IMR-90 (cell line): ENCODE results near the gene DISC1. TPM values are rescaled to one million over a fixed set of nuclear protein-coding genes. Genes with fewer than 3 reads are reported as not detected.

Experiments used
- ATAC-seq: fragments of 200-7000 bp; cut with Tn5 transposase; 2 replicates; pipeline ENCODE4 v1.9.1; 2020; ENCODE audit warnings: low read depth, mild to moderate bottlenecking, moderate library complexity
- BruUV-seq: library from RNA; stranded (reverse); fragments of 400-500 nt; replicated peaks from 2 replicates; lab custom pipeline; 2021; lab: Mats Ljungman, UMichigan
- CTCF ChIA-PET: fragments of 300-600 bp; formaldehyde crosslinking; extraction: SDS; loops from one replicate; lab custom pipeline; 2021; ENCODE audit warnings: antibody characterized with exemption; lab: Yijun Ruan, JAX
- POLR2A ChIA-PET: fragments of 300-600 bp; sonication (Branson Sonifier 250); formaldehyde crosslinking; loops from one replicate; lab custom pipeline; 2022; ENCODE audit warnings: antibody characterized with exemption; ENCODE audit not compliant: unreplicated experiment; lab: Charles Lee
- DNase-seq: peaks from one replicate; pipeline ENCODE4 v3.0.0; 2013
- H2AFZ ChIP-seq: replicated peaks from 2 replicates; pipeline ENCODE3; 2013; ENCODE audit warnings: low read length, mild to moderate bottlenecking; ENCODE audit not compliant: poor library complexity
- H2AK5ac ChIP-seq: 2 replicates; pipeline ENCODE4 v1.6.1; 2013; ENCODE audit warnings: low read depth, low read length, inconsistent platforms
- H2AK9ac ChIP-seq: replicated peaks from 2 replicates; pipeline ENCODE3; 2013; ENCODE audit warnings: mild to moderate bottlenecking, low read depth, low read length, moderate library complexity; ENCODE audit not compliant: poor library complexity
- H2BK120ac ChIP-seq: 2 replicates; pipeline ENCODE4 v1.6.1; 2013; ENCODE audit warnings: low read depth, low read length, inconsistent platforms
- H2BK15ac ChIP-seq: 3 replicates; pipeline ENCODE4 v1.6.1; 2013; ENCODE audit warnings: low read depth, low read length, inconsistent platforms
- H2BK20ac ChIP-seq: 2 replicates; pipeline ENCODE4 v1.6.1; 2013; ENCODE audit warnings: low read depth, mild to moderate bottlenecking, inconsistent platforms, low read length, moderate library complexity
- H2BK5ac ChIP-seq: 2 replicates; pipeline ENCODE4 v1.6.1; 2013; ENCODE audit warnings: mild to moderate bottlenecking, low read depth, low read length, inconsistent platforms; ENCODE audit not compliant: poor library complexity, severe bottlenecking
- H3K14ac ChIP-seq: replicated peaks from 2 replicates; pipeline ENCODE4 v1.6.1; 2013; ENCODE audit warnings: low read depth, low read length, inconsistent platforms
- H3K18ac ChIP-seq: 2 replicates; pipeline ENCODE4 v1.6.1; 2013; ENCODE audit warnings: low read depth, low read length, control low read depth
- H3K23ac ChIP-seq: 2 replicates; pipeline ENCODE4 v1.6.1; 2013; ENCODE audit warnings: low read depth, low read length, inconsistent platforms
- H3K27ac ChIP-seq: 2 replicates; pipeline ENCODE4 v1.5.1; 2013; ENCODE audit warnings: mild to moderate bottlenecking, control low read depth, low read length; ENCODE audit not compliant: insufficient read depth
- H3K27me3 ChIP-seq: 2 replicates; pipeline ENCODE4 v1.6.1; 2013; ENCODE audit warnings: low read length; ENCODE audit not compliant: control insufficient read depth, insufficient read depth
- H3K36me3 ChIP-seq: 2 replicates; pipeline ENCODE4 v1.6.1; 2013; ENCODE audit warnings: low read length, mixed read lengths; ENCODE audit not compliant: control insufficient read depth, insufficient read depth
- H3K4ac ChIP-seq: 2 replicates; pipeline ENCODE4 v1.6.1; 2013; ENCODE audit warnings: low read depth, low read length, inconsistent platforms
- H3K4me1 ChIP-seq: 2 replicates; pipeline ENCODE4 v1.6.1; 2013; ENCODE audit warnings: low read length, mixed read lengths; ENCODE audit not compliant: control insufficient read depth, insufficient read depth
- H3K4me2 ChIP-seq: 2 replicates; pipeline ENCODE4 v1.6.1; 2013; ENCODE audit warnings: low read depth, mild to moderate bottlenecking, control low read depth, low read length, moderate library complexity
- H3K4me3 ChIP-seq: 2 replicates; pipeline ENCODE4 v1.5.1; 2013; ENCODE audit warnings: low read depth, mild to moderate bottlenecking, control low read depth, low read length, moderate library complexity; ENCODE audit not compliant: insufficient read depth
- H3K56ac ChIP-seq: 2 replicates; pipeline ENCODE4 v1.6.1; 2013; ENCODE audit warnings: low read length, inconsistent platforms; ENCODE audit not compliant: insufficient read depth; ENCODE audit errors: extremely low read depth
- H3K79me1 ChIP-seq, 2 experiments: 2 replicates each; pipeline ENCODE4 v1.6.1; 2013; ENCODE audit warnings: low read length in 2 of 2, inconsistent platforms in 1 of 2, low read depth in 1 of 2
- H3K9ac ChIP-seq: 2 replicates; pipeline ENCODE4 v1.6.1; 2013; ENCODE audit warnings: low read depth, low read length, control low read depth
- H3K9me1 ChIP-seq: 2 replicates; pipeline ENCODE4 v1.6.1; 2013; ENCODE audit warnings: low read length, inconsistent platforms; ENCODE audit not compliant: insufficient read depth
- H3K9me3 ChIP-seq: 2 replicates; pipeline ENCODE4 v1.6.1; 2013; ENCODE audit warnings: low read length; ENCODE audit not compliant: control insufficient read depth, insufficient read depth
- H4K20me1 ChIP-seq: 2 replicates; pipeline ENCODE4 v1.6.1; 2013; ENCODE audit warnings: low read length, inconsistent platforms; ENCODE audit not compliant: insufficient read depth
- H4K5ac ChIP-seq: 2 replicates; pipeline ENCODE4 v1.6.1; 2013; ENCODE audit warnings: mild to moderate bottlenecking, low read depth, low read length, control low read depth
- H4K8ac ChIP-seq, 2 experiments: 2 replicates each; pipeline ENCODE4 v1.6.1; 2013; ENCODE audit warnings: low read depth in 2 of 2, low read length in 2 of 2, control low read depth in 1 of 2, inconsistent platforms in 1 of 2
- H4K91ac ChIP-seq: 2 replicates; pipeline ENCODE4 v1.6.1; 2013; ENCODE audit warnings: low read depth, low read length, inconsistent platforms; ENCODE audit not compliant: insufficient read depth
- BHLHE40 ChIP-seq: fragments of 150-350 bp; IDR thresholded peaks from 2 replicates; pipeline ENCODE4 v1.6.1; 2016; ENCODE audit warnings: mild to moderate bottlenecking, low read depth, low read length
- CHD1 ChIP-seq: IDR thresholded peaks from 2 replicates; pipeline ENCODE4 v1.6.1; 2012; ENCODE audit warnings: low read depth, low read length, improper control_type of control experiment
- CTCF ChIP-seq: conservative IDR thresholded peaks from 2 replicates; pipeline ENCODE4 v1.5.1; 2012; ENCODE audit warnings: mild to moderate bottlenecking, low read depth, low read length, improper control_type of control experiment
- ELK1 ChIP-seq: fragments of 150-350 bp; IDR thresholded peaks from 2 replicates; pipeline ENCODE4 v1.6.1; 2016; ENCODE audit warnings: low read depth, mild to moderate bottlenecking, low read length, moderate library complexity, borderline replicate concordance
- FOS ChIP-seq: fragments of 150-350 bp; IDR thresholded peaks from 2 replicates; pipeline ENCODE4 v1.6.1; 2016; ENCODE audit warnings: low read depth, low read length
- MAZ ChIP-seq: IDR thresholded peaks from 2 replicates; pipeline ENCODE4 v1.6.1; 2012; ENCODE audit warnings: low read depth, mild to moderate bottlenecking, low read length, improper control_type of control experiment, moderate library complexity, borderline replicate concordance
- POLR2A ChIP-seq: IDR thresholded peaks from 2 replicates; pipeline ENCODE4 v1.6.1; 2012; ENCODE audit warnings: mild to moderate bottlenecking, low read depth, low read length
- RCOR1 ChIP-seq: IDR thresholded peaks from 2 replicates; pipeline ENCODE4 v1.6.1; 2012; ENCODE audit warnings: mild to moderate bottlenecking, low read length, improper control_type of control experiment; ENCODE audit not compliant: insufficient replicate concordance
- RFX5 ChIP-seq: IDR thresholded peaks from 2 replicates; pipeline ENCODE4 v1.8.0; 2012; ENCODE audit warnings: low read depth, mild to moderate bottlenecking, low read length, moderate library complexity
- SMC3 ChIP-seq: fragments of 150-350 bp; IDR thresholded peaks from 2 replicates; pipeline ENCODE4 v1.6.1; 2016; ENCODE audit warnings: low read depth, mild to moderate bottlenecking, antibody characterized with exemption, low read length, moderate library complexity
- WGBS, 2 experiments: methylation state at CpG; one replicate each; pipeline versions ENCODE4 v1.1.5 to v1.1.7; 2013; ENCODE audit warnings: missing lambda C conversion rate in 2 of 2; ENCODE audit not compliant: insufficient read length in 1 of 2; ENCODE audit errors: extremely low coverage in 2 of 2; 5-methylcytosine and 5-hydroxymethylcytosine counted together
- dilution Hi-C: fragments of 300-500 bp; cut with HindIII; formaldehyde crosslinking; loops from one replicate; pipeline ENCODE4 v1.14.3; 2018; ENCODE audit warnings: low sequenced_read_pairs; ENCODE audit not compliant: unreplicated experiment
- in situ Hi-C: fragments of 300-500 bp; cut with MboI; formaldehyde crosslinking; loops from 3 replicates; pipeline ENCODE4 v1.14.3; 2019; ENCODE audit warnings: low sequenced_read_pairs, inconsistent platforms, mixed read lengths
- intact Hi-C: fragments of 100-400 bp; cut with micrococcal nuclease; formaldehyde crosslinking; loops from 2 replicates; pipeline ENCODE4 v1.10.0; 2022
- polyA plus RNA-seq, 3 experiments: library from polyadenylated mRNA; depleted of rRNA; stranded (reverse); fragments of >200 nt; gene quantifications; 2 replicates each; pipeline ENCODE4 v1.2.3, GENCODE V29; 2012; ENCODE audit warnings: low replicate concordance in 1 of 3
- total RNA-seq: library from RNA; depleted of rRNA; stranded (reverse); fragments of >200 nt; gene quantifications from 2 replicates; pipeline ENCODE4 v1.2.3, GENCODE V29; 2012

DISC1 gene
- total and polyA plus RNA-seq, 2 of the 4 experiments (the other 2 are of a cell fraction) = 2.2 to 7.0 TPM

GRCh38 chr1:231602673-231602984 lies 24.0 kb upstream of the DISC1 start:
- H2BK20ac ChIP-seq = no peak overlapping the region
- no peaks in the 10 kb centered on the region for H3K9me1 ChIP-seq
- peaks cover 4% of the 10 kb centered on the region; the same call in 1 of the 2 replicates for H3K4me1 ChIP-seq
- no peak overlapping the region for H2BK15ac ChIP-seq
- H3K14ac ChIP-seq = no peak overlapping the region
- no peaks in the 10 kb centered on the region for H3K9me3 ChIP-seq
- H3K18ac ChIP-seq = no peak overlapping the region
- ATAC-seq = no peak
- no peak for TF ChIP-seq ELK1
- TF ChIP-seq FOS = no peak
- no peak for TF ChIP-seq BHLHE40
- no peak for TF ChIP-seq POLR2A
- no peak for TF ChIP-seq CTCF
- no peak for TF ChIP-seq RCOR1
- TF ChIP-seq MAZ = no peak
- TF ChIP-seq CHD1 = no peak
- no peak for TF ChIP-seq SMC3
- TF ChIP-seq RFX5 = no peak
- no peak overlapping the region for H3K9ac ChIP-seq
- H3K79me1 ChIP-seq = no peaks in the 10 kb centered on the region
- no CpG with 5 or more reads among the region's 4 CpGs for WGBS, 2 experiments
- intact Hi-C loops (loop anchor here (5.0 kb wide), 1 partner anchor 185 kb away; no protein-coding TSS in a partner anchor), dilution Hi-C loops (no loop called here), in situ Hi-C loops (no loop called here)
- no peak overlapping the region for H2AFZ ChIP-seq
- no peaks in the 10 kb centered on the region for H3K36me3 ChIP-seq
- H2BK120ac ChIP-seq = no peak overlapping the region
- H3K4me2 ChIP-seq = no peak overlapping the region
- no peak overlapping the region for H4K8ac ChIP-seq
- H4K20me1 ChIP-seq = no peaks in the 10 kb centered on the region
- H3K27me3 ChIP-seq = no peaks in the 10 kb centered on the region
- CTCF ChIA-PET = no interaction called here
- no TSS peak for BruUV-seq
- no peak overlapping the region for H3K23ac ChIP-seq
- H3K56ac ChIP-seq = no peak overlapping the region
- no peak for DNase-seq
- no peak overlapping the region for H3K27ac ChIP-seq
- POLR2A ChIA-PET = no interaction called here
- no peak overlapping the region for H2BK5ac ChIP-seq
- no peak overlapping the region for H3K4me3 ChIP-seq
- H3K4ac ChIP-seq = no peak overlapping the region
- no peak overlapping the region for H4K5ac ChIP-seq
- no peak overlapping the region for H2AK9ac ChIP-seq
- H2AK5ac ChIP-seq = no peak overlapping the region
- no peak overlapping the region for H4K91ac ChIP-seq
